Testis (tissue), 2 donors: ENCODE measurements around the gene CISD3.

Source experiments
- CTCF ChIP-seq, 3 experiments: fragments of 450-650 bp in 2 of 3; fragments of 200-600 bp in 1 of 3; sonication (generic) in 1 of 3; IDR thresholded peaks; one replicate each; pipeline ENCODE4 v1.5.1; 2016 to 2019; ENCODE audit warnings: antibody characterized with exemption in 3 of 3, mild to moderate bottlenecking in 2 of 3, moderate library complexity in 1 of 3
- POLR2A ChIP-seq: fragments of 450-650 bp; IDR thresholded peaks from one replicate; pipeline ENCODE4 v1.6.1; 2017; ENCODE audit warnings: antibody characterized with exemption, mild to moderate bottlenecking, moderate library complexity

- TF ChIP-seq CTCF (IDR thresholded peaks at IDR 0.05) (no peak), POLR2A (no peak)
These were observed 20.4 kb downstream of the CISD3 start for GRCh38 chr17:38750312-38751121.
